SIG-M5 (cell line): ENCODE measurements around the gene PIGO.
A peak's percentile ranks its signal among the peaks of the same experiment; 100 is the strongest.

Source experiments
- DNase-seq: peaks from one replicate; lab custom pipeline; 2025; lab: John Stamatoyannopoulos, UW

Gene PIGO

GRCh38 chr9:35106343-35106730, 9.9 kb upstream of the PIGO start:
- no peak for DNase-seq

DNA sequence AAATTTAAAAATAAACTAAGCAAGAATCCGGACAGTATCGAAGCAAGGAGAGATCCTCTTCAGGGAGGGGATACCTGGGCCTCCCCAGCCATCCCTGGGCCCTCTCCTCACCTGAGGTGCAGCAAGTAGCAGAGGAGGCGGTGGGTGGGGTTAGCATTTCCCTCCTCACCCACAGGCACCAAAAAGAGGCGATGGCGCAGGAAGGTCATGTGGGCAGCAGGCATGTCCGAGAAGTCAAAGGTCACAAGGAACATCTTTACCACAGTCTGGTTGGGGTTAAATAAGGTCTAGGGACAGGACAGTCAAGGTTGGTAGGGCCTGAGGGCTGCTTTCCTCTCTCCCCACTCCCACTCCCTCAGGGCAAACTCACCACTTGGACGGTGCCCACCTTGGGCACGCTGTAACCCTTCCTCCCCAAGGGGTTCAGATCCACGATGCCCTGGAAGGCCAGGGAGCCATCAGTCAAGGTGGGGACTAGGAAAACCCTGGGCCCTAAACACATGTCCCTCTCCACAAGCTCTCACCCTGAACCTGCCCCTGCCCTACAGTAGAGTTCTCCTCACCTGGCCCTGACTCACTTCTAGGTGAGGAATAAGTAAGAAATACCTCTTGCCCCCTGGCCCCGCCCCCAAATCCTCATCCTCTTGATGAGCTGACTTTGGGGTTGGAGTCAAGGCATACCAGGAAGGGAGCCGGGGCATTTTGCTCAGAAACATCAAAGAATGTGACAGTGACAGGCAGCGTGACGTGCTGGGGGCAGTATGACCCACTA, 9.4 kb upstream of the PIGO start:
- DNase-seq: no peak

GRCh38 chr9:35105126-35105525, 8.7 kb upstream of the PIGO start:
- no peak for DNase-seq

GRCh38 chr9:35104586-35104985, 8.2 kb upstream of the PIGO start:
- no peak for DNase-seq

GRCh38 chr9:35103660-35104191, 7.3 kb upstream of the PIGO start:
- no peak for DNase-seq

DNA sequence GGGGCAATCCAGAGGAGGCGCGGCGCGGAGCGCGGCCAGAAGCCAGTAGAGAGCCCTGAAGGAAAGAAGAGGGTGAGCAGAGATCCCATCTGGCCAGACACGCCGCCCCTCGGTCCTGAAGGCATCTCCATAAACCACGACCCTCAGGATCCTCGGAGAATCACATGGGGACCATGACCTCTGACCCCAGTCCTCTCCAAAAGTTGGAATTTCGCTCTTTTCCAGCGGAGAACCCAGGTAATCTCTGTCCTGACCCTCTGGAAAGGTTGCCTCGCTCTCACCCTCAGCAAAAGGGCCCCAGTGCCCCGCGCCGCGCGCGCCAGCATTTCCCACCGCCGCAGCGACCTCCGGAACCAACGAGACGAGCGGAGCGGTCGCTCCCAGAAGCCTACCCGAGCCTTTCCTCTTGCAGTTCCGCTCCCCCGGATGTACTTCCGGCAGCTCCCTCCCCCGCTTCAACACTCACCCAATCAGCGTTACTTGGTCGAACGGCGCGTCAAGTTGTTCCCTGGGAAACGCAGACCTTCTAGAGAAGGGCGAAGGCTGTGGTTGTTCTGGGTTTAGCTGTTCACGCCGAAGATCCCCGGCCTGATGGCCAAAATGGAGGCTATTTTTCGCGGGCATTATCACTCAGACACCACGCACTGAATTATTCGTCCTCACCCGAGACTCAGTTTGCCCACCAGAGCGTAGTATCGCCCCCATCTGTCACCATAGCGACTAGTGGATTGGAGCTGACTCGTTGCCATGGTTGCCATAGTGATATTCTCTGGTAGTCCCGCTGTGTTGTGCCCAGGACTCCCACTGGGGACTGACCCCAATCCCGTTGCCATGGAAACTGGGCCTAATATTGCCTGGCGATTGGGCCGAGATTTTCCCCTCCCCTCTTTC, 6.6 kb upstream of the PIGO start, which contains the start of gene STOML2:
Gene STOML2 (minus strand): TSS at position 363 of the 891 bp plus-strand sequence. CDS start 37 bp downstream, at position 326.
- peak; percentile 80 for DNase-seq

GRCh38 chr9:35102465-35102768, 6.0 kb upstream of the PIGO start:
- DNase-seq: no peak

DNA sequence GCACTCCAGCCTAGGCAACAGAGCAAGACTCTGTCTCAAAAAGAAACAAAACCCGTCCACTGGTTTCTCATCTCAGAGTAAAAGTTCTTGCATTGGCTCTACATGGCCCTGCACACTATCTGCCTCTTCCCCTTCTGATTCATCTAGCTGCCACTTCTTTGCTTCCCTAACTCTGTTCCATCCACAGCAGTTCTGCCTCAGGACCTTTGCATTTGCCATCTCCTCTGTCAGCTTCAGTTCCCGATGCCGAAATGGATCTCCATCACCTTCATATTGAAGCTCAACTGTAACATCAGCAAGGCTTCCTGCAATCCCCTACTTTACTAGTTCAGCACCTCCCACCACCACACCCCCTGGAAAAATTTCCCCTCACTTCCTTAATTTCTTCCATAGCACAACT, 1.2 kb upstream of the PIGO start:
- no peak for DNase-seq

GRCh38 chr9:35091536-35091935, 4.9 kb downstream of the PIGO start:
- DNase-seq: no peak

DNA sequence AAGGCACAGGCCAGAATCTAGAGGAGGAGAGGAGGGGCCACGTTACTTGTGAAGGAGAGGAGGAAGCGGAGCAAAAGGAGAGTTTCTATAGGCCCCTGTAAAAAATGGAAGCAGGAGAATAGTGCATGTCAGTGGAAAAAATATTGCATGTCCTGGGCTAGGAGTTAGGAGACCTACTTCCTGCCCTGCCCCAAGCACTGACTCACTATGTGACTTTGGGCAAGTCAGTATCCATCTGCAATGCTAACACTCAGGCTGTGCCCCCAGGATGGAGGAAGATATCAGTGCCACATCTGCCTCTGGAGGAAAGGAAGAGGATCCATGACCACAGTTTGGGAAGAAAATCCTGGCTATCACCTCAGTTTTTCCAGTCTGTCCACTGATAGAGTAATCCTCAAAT, 7.0 kb downstream of the PIGO start:
- DNase-seq: no peak

GRCh38 chr9:35085078-35085477, 11.3 kb downstream of the PIGO start:
- no peak for DNase-seq

GRCh38 chr9:35079426-35080341, 16.7 kb downstream of the PIGO start, which contains the start of gene FANCG:
FANCG (minus strand) TSS chr9:35079942; CDS start chr9:35079524, 418 bp downstream.
- peak; percentile 55 for DNase-seq

GRCh38 chr9:35079041-35079425, 17.4 kb downstream of the PIGO start:
- DNase-seq: no peak

- DNase-seq: no peak
These were observed 18.3 kb downstream of the PIGO start for GRCh38 chr9:35078066-35078465.

- no peak for DNase-seq
These were observed 19.5 kb downstream of the PIGO start for GRCh38 chr9:35076848-35077247.

- no peak for DNase-seq
These were observed 21.0 kb downstream of the PIGO start for GRCh38 chr9:35075358-35075757.

DNA sequence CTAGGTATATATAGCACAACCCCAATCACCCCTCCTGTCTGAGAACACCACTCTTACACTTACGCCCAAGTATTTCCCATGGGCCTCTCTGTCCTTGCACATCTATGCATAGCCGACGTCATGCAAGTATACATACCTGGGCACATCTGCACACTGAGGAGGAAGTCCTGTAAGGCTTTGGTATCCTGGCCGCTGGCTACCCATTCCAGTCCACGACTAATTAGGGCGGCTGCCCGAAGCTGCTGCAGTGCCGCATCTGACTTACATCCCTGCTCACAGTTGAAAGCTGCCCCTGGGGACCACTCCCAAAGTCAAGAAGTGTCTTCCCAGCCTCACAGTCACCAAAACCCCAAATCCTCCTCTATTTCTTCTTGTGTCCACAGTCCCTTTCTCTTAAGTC, 21.6 kb downstream of the PIGO start:
- DNase-seq: no peak

DNA sequence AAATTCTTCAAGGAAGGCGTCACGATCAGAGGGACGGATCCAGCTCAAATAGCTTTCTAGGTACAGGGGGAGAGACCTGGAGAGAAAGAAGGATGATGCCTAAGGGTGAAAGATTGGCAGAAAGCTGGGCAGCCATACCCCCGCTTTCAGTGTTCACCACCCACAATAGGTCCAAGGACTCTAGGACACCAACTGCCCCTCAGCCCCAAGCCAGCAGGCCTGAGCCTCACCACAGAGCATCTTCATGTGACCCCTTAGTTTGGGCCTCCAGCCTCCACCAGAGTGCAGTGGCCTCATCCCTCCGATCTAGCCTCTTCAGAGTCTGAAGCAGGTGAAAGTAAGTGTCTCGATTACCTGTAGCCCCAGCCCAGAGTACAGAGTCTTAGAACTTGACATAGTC, 22.2 kb downstream of the PIGO start:
- DNase-seq: no peak

GRCh38 chr9:35073279-35073612, 23.1 kb downstream of the PIGO start:
- DNase-seq: no peak

- peak; percentile 94 for DNase-seq
These were observed 23.7 kb downstream of the PIGO start, which contains the start of gene VCP for GRCh38 chr9:35072461-35073278. VCP (minus strand) TSS chr9:35072625; CDS start chr9:35072353, 272 bp downstream.
